Cerebellar nuclear complex (tissue), 1 donor: Measurements from ENCODE around the gene TIMM10.
A peak's percentile ranks its signal among the peaks of the same experiment; 100 is the strongest.
"Not testable (repeated sequence)": the region's sequence is repeated elsewhere in the genome, so short reads cannot be mapped to it uniquely, and the experiment has no call there.

ENCODE experiments used
- DNase-seq, 2 experiments: peaks; one replicate each; lab custom pipeline; 2025; lab: John Stamatoyannopoulos, UW

Gene TIMM10

DNA sequence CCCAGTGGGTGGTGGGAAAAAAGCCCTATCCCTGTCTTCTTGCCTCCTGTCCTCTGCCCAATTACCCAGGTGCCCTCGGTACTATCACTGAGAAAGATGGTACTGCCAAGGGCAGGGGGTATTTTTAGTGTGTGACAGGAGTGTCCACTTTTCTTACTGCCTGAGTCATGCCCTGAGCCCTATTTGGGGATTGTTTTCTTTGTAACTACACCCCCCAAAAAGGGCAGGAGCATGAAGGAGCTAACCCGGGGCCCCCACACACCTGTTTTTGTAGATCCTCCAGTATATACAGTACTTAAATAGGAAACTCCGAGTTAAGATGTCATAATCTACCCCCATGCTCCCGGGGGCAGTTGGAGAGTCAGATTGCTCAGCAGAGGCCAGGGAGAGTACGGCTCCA is 10.6 kb upstream of the TIMM10 start:
- no peak for DNase-seq

- DNase-seq: no peak
Observed at GRCh38 chr11:57539342-57539741, 8.8 kb upstream of the TIMM10 start.

- DNase-seq: no peak
Observed at GRCh38 chr11:57536947-57537619, 6.5 kb upstream of the TIMM10 start, which contains the start of gene SMTNL1. SMTNL1 (plus strand) TSS chr11:57537595; CDS start chr11:57542643, 5,048 bp downstream.

DNA sequence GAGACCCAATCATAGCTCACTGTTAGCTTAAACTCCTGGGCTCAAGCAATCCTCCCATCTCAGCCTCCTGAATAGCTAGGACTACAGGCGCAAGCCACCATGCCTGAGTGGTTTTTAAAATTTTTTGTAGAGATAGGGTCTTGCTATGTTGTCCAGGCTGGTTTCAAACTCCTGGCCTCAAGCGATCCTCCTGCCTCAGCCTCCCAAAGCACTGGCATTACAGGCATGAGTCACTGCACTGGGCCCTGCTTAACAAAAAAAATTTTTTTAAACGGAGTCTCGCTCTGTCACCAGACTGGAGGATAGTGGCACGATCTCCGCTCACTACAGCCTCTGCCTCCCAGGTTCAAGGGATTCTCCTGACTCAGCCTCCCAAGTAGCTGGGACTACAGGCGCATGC is 3.9 kb upstream of the TIMM10 start:
- not testable (repeated sequence) for DNase-seq

DNA sequence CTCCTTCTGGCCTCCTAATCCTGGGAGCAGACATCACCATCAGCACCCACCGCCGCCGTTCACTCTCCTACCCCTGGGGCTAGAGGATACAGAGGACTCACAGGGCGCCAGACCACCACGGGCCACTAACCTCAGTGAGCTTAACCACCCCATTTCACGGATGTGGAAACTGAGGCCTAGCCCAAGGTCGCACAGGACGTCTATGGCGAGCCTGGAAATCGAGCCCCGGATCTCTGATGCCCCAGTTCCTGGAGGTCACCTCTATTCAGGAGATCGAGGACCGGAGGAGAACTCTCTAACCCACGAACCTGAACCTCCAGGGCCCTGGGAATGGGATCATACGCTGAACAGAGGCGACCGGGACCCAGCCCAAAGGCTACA is 349 bp downstream of the TIMM10 start:
- DNase-seq: no peak

GRCh38 chr11:57529012-57529411 is 1.5 kb downstream of the TIMM10 start:
- DNase-seq: no peak

GRCh38 chr11:57527056-57527631 is 3.4 kb downstream of the TIMM10 start:
- peak in 1 of 2 experiments; percentile 41 for DNase-seq

DNA sequence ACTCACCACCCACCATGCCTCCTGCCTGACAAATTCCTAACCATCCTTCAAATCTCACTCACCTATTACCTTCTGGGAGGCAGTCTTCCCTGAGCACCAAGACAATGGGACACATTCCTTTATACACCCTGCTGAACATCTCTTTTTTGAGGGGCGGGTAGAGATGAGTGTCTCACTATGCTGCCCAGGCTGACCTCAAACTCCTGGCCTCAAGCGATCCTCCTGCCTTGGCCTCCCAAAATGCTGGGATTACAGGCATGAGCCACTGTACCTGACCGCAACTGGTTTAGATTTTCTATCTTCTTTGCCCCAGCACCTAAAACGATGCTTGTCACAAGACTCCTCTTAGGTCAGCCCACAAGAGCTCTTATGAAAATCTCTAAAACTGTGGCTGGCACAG is 7.1 kb downstream of the TIMM10 start:
- DNase-seq: no peak

DNA sequence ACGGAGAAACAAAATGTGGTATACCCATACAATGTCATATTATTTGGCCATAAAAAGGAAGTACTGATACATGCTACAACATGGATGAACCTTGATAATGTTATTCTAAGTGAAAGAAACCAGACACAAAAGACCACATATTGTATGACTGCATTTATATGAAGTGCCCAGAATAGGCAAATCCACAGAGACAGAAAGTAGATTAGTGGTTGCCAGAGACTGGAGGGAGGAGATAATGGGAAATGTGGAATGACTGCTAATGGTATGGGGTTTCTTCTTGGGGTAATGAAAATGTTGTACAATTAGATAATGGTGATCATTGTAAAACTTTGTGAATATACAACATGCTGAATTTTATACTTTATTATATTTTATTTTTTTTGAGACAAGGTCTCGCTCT is 9.4 kb downstream of the TIMM10 start:
- no peak for DNase-seq

DNA sequence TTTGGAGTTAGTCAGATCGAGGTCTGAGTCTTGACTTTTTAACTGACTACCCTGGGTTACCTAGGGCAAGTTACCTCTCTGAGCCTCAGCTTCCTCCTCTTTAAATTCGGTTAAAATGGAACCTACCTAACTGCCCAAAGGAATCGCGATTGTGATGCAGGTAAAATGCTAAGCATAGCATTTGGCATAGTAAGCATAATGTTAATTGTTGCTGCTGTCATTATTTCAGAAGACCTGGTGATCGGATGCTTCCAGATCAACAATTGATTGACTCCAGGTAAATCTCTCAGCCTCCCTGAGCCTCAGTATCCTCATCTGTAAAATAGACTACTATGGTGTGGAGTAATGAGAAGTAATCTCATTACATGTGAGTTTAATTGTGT is 14.5 kb downstream of the TIMM10 start:
- DNase-seq: no peak

- DNase-seq: no peak
Observed at GRCh38 chr11:57515332-57516060, 15.1 kb downstream of the TIMM10 start, which contains the start of gene SLC43A1. SLC43A1 (minus strand) TSS chr11:57515702; CDS start chr11:57514111, 1,591 bp downstream.

DNA sequence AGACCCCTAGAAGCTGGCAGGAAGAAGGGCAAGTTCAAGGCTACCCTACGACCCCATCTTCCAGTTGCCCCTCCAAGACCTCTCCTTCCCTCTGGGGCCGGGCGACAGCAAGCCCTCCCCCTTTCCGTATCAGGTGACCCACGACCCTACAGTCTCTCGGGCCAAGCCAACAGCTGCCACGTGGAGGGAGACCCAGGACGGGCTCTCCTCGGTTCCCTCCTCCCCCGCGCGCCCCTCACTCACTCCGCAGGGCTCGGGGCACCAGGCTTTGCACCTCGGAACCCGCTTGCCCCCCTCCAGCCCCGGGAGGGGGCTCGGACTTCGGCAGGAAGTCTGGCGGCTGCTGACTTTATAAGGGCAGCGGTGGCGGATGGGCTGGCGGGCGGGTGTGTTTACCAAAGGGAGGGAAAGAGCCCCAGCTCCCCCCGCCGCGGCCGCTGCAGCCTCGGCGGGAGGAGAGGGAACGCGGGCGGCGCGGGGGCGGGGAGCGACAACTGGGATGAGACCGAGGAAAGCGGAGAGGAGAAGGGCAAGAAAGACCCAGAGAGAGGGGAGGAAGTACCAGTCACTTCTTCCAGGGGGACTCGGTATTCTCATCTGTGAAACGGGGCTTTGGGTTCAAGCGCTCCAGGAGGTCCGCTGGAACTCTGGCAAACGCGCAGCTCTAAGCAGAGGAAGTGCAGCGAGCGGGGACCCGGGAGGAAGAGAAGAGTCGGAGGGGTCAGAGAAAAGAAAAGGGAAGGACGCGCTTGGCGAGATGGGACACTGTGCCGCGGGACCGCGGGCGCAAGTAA is 15.8 kb downstream of the TIMM10 start:
- no peak for DNase-seq

- DNase-seq: no peak
Observed at GRCh38 chr11:57513911-57514537, 16.5 kb downstream of the TIMM10 start.

DNA sequence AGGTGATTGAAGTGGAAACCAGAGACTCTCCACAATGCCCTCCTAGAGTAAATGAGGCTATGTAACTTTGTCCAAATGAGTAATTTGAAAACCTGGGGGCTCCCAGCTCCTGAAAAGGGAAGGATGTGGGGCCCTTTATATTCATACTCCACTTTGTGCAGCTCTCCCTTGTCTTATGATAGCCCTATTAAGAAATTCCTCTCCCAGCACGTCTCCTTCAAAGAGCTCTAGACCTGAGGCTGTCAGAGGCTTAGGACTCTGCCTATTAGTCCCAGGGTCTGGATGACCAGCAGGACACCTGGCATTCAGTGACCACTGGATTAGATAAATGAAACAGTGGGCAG is 17.1 kb downstream of the TIMM10 start:
- DNase-seq: no peak

DNA sequence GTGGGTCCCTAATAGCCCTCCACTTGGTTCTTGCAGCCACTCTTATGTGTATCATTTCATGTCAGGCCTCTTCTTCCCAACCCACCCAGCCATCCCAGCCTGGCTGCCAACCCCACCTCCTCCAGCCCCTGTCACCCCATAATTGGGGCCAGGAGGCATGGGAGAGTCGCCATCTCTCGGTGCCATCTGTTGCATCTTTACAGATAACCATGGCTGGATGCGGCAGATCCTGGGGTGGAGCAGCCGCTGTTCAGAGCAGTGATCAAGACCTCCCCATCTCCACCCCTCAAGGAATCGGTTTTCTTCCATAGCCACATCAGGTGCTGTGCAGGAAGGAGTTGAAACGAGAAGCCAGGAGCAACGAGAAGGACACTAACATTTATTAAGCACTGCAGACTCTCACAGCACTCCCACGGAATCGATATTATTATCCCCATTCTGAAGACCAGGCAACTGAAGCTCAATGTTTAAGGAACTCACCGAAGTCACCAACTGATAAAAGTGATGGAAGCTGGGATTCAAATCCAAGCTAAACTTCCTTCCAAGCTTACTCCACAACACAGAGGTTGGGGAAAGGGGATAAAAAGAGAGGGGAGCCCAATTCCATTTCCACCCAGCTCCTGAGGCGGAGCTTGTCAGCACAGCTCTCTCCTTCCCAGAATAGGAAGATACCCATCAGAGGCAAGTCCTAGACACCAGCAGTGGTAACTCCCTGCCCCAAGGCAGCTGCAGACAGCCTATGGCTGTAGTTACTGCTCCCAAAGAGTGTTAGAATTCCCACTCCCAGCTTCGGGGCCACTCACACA is 17.7 kb downstream of the TIMM10 start:
- no peak for DNase-seq

DNA sequence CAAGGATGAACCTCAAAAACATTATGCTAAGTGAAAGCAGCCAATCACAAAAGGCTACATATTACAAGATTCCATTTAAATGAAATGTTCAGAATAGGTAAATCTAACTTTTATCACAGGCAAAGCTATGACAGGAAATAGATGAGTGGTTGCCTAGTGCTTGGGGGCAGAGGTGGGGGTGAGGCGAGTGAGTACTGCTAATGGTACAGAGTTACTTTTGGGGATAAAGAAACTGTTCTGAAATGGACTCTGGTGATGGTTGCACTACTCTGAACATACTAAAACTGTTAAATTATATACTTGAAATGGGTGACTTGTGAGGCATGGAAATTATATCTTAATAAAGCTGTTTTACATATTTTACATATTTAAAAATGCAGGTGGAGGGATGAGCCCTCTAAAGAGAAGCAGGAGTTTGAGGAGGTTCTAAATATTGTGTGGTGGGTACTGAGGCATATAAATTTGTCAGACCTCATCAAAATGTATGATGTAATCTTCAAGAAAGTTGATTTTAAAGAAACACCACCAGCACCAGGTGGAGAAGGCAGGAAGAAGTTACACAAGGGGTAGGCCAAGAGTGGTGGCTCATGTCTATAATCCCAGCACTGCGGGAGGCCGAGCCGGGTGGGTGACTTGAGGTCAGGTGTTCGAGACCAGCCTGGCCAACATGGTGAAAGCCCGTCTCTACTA is 18.7 kb downstream of the TIMM10 start:
- DNase-seq: no peak

DNA sequence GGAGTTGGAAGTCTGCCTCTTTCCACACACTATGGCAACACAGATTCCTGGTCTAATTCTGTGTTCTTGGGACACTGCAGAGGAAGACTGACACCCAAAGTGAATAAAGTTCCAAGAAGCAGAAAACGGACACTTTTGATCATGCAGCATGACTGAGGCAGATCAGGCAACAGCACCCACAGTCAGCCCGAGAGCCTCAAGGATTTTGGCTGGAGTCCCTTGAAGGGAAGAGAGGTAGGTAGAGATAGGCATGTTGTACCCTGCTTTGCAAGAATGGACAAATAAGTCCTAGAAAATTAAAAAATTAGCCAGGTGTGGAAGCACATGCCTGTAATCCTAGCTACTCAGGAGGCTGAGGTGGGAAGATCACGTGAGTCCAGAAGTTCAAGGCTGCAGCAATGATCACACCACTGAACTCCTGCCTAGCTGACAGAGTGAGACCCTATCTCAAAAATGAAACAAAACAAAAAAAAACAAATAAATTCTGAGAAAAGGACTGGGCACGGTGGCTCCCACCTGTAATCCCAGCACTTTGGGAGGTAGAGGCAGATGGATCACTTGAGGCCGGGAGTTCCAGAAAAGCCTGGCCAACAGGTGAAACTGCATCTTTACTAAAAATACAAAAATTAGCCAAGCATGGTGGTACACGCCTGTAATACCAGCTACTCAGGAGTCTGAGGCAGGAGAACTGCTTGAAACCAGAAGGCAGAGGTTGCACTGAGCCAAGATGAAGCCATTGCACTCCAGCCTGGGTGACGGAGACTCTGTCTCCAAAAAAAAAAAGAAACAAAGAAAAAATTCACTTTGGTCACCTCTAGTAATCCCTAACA is 22.0 kb downstream of the TIMM10 start:
- DNase-seq: no peak

DNA sequence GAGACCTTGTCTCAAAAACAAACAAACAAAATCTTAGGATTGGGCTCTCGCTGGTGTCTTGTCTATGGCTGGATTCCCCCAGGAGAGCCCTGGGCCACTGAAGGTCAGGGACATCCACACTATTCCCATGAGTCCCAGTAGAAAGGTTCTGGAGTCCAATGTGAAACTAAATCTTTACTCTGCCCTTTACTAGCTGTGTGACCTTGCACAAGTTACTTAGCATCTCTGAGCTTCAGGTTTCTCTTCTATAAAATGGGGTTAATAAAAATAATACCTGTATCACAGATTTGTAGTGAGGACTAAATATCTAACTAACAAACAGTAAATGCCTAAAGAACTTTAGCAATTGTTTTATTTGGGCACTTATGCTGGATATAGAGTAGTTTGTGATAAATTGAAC is 24.0 kb downstream of the TIMM10 start:
- DNase-seq: no peak

GRCh38 chr11:57504511-57504910 is 26.0 kb downstream of the TIMM10 start:
- DNase-seq: no peak

DNA sequence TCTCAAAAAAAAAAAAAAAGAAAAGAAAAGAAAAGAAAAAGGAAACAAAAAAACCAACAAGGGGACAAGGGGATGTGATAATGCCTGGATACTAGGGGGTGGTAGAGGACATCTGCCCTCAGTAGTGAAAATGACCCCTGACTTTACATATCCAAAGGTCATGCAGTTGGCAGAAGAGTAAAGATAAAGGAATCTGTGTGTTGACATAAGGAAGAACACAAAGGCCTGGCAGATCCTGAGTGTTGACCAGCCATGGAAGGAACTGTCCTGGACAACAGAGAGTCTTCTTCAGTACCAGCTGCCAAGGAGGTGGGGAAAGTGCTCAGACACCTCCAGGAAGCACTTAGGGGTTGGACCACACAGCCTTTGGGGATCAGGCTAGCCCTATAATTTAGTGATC is 27.7 kb downstream of the TIMM10 start:
- DNase-seq: no peak
